ENCODE data around the gene ZSWIM4. TPM values are rescaled to one million over a fixed set of nuclear protein-coding genes. Genes with fewer than 3 reads are reported as not detected.
"Not testable (repeated sequence)": the region's sequence is repeated elsewhere in the genome, so short reads cannot be mapped to it uniquely, and the experiment has no call there.

Gene ZSWIM4
- total RNA-seq, 1 donor from 2014 or later, result 9.8 TPM

DNA sequence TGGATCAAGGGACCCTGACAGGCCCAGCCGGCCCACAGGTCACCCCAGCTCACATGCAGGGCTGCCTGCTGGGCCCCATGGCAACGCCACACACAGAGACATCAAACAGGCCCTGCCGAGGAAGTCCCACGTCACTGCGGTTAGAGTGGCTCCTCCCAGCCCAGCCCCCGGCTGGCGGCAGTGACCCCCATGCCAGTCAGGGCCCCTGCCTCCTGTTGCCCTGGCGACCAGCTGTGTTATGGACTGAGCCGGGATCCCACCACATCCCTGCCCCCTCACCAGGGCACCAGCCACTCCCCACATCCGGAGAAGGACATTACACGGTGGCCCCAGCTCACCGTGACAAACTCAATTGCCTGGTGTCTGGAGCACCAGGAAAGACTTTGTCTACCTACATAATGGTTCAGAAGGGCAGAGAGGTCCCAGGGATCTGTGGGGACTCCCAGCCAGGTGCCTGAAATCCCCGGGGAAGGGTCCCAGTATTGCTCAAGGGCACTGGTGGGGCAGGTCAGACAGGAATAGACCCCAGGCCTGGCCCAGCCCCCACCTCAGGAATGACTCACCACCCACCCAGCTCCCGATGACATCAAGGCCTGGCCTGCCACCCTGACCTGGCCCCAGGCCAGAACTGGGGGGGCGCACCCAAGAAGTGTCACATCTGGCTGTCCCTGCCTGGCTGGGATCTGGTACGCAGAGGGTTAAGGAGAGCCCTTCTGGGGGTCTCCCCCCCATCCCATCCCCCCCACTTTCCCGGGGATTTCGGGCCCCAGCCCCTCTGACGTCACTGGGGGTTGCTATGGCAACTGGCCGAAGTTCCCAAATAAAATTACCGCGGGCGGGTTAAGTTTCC, 51.5 kb downstream of the ZSWIM4 start:
- peak; percentile 96 for DNase-seq (ENCODE audit: low spot score)
- Mint-ChIP-seq H3K4me3 (ENCODE audit: low read depth) (peak overlapping the region; percentile 75), H3K36me3 (ENCODE audit: low read depth) (peaks cover 4% of the 10 kb centered on the region), H3K27ac (peak overlapping the region; percentile 99), H3K27me3 (ENCODE audit: low read depth) (no peaks in the 10 kb centered on the region), H3K9me3 (no peaks in the 10 kb centered on the region), H3K4me1 (ENCODE audit: low read depth) (peaks cover 44% of the 10 kb centered on the region)
- intact Hi-C loops (cut with micrococcal nuclease), result loop anchor here (1.0 to 2.0 kb wide), 3 partner anchors 7 to 16 kb away; no protein-coding TSS in a partner anchor

DNA sequence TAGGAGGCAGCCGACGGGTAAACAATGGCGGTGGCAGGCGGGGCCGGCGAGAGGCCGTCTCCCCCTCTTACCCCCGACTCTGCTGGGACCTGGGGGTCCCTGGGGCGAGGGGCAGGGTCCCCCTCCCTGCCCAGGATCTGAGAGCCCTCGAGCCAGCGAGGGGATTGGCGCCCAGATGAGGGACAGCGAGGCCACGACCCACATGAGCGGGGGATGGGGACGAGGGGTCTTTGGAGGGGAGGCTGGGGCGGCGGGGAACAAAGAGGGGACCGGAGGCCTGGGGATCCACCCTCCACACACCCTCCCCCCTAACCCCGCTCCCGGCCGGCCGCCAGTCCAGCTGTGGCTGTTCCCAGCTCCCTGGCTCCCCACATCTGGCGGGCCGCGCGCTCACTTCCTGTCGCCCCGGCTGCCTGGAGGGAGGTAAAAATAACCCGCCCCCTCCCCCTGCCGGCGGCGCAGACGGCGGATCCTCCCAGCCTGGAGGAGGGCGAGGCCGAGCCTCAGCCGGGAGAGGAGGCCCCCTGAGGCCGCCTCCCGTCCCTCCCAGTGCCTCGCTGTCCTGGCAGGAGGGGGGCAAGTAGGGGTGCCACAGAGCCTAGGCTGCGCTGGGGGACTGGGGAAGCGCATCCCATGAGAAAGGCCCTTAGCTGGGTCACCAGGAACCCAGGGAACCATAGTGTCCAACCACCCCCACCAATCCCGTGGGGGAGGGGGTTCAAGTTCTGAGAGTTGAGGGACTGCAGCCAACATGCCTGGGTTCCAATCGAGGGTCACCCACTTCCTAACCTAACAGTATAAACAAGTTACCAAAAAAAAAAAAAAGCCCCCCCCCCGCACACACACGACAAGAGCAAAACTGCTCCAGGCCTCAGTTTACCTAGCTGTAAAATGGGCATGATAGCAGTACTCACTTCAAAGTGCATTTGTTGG, 52.4 kb downstream of the ZSWIM4 start:
- intact Hi-C loops (cut with micrococcal nuclease), result loop anchor here (1.0 to 2.0 kb wide), 3 partner anchors 8 to 15 kb away; no protein-coding TSS in a partner anchor
- peak; percentile 75 for DNase-seq (ENCODE audit: low spot score)
- H3K4me1 Mint-ChIP-seq (ENCODE audit: low read depth), result peaks cover 44% of the 10 kb centered on the region
- H3K9me3 Mint-ChIP-seq, result no peaks in the 10 kb centered on the region
- H3K27ac Mint-ChIP-seq, result peak overlapping the region; percentile 99
- H3K27me3 Mint-ChIP-seq (ENCODE audit: low read depth), result no peaks in the 10 kb centered on the region
- no peaks in the 10 kb centered on the region for H3K36me3 Mint-ChIP-seq (ENCODE audit: low read depth)
- peak overlapping the region; percentile 75 for H3K4me3 Mint-ChIP-seq (ENCODE audit: low read depth)

- Mint-ChIP-seq H3K27me3 (ENCODE audit: low read depth) (no peaks in the 10 kb centered on the region), H3K9me3 (no peaks in the 10 kb centered on the region), H3K4me1 (ENCODE audit: low read depth) (peaks cover 44% of the 10 kb centered on the region), H3K4me3 (ENCODE audit: low read depth) (no peak overlapping the region), H3K27ac (peak overlapping the region; percentile 55), H3K36me3 (ENCODE audit: low read depth) (no peaks in the 10 kb centered on the region)
- intact Hi-C loops (cut with micrococcal nuclease), result no loop called here
- no peak for DNase-seq (ENCODE audit: low spot score)
These were observed 53.1 kb downstream of the ZSWIM4 start for GRCh38 chr19:13848340-13848677.

- DNase-seq (ENCODE audit: low spot score), result no peak
These were observed 53.8 kb downstream of the ZSWIM4 start for GRCh38 chr19:13848798-13849676.

DNA sequence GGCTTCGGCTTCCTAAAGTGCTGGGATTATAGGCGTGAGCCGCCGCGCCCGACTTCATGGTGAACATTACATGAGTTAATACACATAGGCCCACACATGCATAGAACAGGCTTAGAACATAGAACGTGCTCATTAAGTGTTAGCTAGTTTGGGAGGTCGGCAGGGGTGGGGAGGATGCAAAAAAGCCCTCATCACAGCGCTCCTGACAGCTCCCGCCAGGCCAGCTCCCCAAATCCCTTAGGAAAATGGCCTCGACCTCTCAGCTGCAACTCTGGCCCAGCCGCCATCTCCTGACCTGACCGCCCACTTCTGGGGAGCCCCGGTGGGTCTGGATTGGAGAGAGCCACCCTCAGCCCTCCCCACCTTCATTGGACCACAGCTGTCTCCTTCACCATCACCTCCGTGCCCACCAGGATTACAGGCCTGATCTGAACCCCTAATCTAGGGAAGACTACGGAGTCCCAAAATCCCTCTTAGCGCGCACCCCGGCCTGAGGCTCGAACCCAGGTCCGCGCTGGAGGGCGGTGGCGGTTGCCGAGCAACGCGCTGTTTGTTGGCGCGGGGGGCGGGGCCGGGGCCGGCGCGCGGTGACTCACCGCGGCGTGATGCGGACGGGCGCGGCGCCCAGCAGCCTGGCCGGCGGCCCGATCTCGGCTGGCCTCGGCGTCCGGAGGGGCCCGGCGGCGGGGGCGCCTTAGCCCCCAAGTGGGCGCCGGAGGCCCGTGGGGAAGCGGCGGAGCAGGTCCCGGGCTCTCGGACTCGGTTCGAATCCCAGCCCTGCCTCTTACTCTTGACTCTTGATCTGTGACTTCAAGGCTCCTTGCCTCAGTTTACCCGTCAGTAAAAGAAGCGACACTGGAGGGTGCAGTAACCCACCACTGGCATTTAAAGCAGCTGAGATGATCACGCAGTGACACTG, 55.0 kb downstream of the ZSWIM4 start:
- no peaks in the 10 kb centered on the region for H3K36me3 Mint-ChIP-seq (ENCODE audit: low read depth)
- no peaks in the 10 kb centered on the region for H3K27me3 Mint-ChIP-seq (ENCODE audit: low read depth)

More at GRCh38 chr19:13848798-13849676, 53.8 kb downstream of the ZSWIM4 start:
- intact Hi-C loops (cut with micrococcal nuclease), result no loop called here
- Mint-ChIP-seq H3K4me1 (ENCODE audit: low read depth) (peaks cover 42% of the 10 kb centered on the region), H3K4me3 (ENCODE audit: low read depth) (no peak overlapping the region), H3K27me3 (ENCODE audit: low read depth) (no peaks in the 10 kb centered on the region), H3K27ac (peak overlapping the region; percentile 47), H3K36me3 (ENCODE audit: low read depth) (no peaks in the 10 kb centered on the region), H3K9me3 (no peaks in the 10 kb centered on the region)

DNA sequence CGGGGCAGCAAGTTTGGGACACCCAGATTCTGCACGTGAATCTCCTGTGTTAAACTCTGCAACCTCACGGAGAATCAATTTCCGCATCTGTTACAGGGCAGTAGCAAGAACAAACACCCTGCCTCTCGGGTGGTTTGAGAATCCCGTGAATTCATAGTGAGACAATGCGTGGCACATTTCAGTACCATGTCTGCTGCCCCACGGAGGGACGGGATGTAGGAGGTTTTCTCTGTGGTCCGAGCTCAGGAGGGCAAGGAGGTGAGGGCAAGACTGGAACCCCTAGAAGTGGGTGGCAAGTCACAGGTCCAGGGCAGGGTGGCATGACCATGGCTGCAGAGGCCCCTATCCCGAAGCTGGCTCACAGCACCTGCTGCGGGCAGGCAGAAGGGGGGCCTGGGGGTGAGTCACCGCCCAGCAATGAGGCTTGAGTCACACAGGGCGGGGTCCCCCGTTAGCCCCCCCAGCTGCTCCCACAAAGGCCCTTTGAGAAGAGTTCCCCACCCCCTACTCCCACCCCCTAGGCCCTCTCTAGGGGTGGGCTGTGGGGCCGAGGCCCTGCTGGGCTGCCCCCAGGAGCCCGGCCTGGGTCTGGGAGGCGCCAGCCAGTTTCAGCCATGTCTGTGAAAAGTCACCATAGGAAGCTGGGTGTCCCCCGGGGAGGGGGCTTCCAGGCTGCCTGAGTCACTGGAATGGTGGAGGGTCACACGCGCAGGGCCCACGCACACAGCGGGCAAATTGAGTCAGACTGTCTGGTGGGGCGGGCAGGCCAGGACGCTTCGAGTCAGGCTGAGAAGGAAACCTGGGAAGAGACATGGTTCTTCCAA, 55.9 kb downstream of the ZSWIM4 start:
- DNase-seq (ENCODE audit: low spot score), result no peak
- Mint-ChIP-seq H3K27ac (peak overlapping the region; percentile 83), H3K9me3 (no peaks in the 10 kb centered on the region), H3K36me3 (ENCODE audit: low read depth) (no peaks in the 10 kb centered on the region), H3K4me1 (ENCODE audit: low read depth) (peaks cover 27% of the 10 kb centered on the region), H3K27me3 (ENCODE audit: low read depth) (no peaks in the 10 kb centered on the region), H3K4me3 (ENCODE audit: low read depth) (peak overlapping the region; percentile 66)
- intact Hi-C loops (cut with micrococcal nuclease), result loop anchor here (1.0 kb wide), 1 partner anchor 10 kb away; no protein-coding TSS in a partner anchor

More for the DNA sequence above, 55.0 kb downstream of the ZSWIM4 start:
- Mint-ChIP-seq H3K4me1 (ENCODE audit: low read depth) (peaks cover 32% of the 10 kb centered on the region), H3K4me3 (ENCODE audit: low read depth) (peak overlapping the region; percentile 66), H3K9me3 (no peaks in the 10 kb centered on the region), H3K27ac (peak overlapping the region; percentile 83)
- DNase-seq (ENCODE audit: low spot score), result peak; percentile 64
- intact Hi-C loops (cut with micrococcal nuclease), result loop anchor here (1.0 kb wide), 1 partner anchor 11 kb away; no protein-coding TSS in a partner anchor

- H3K27ac Mint-ChIP-seq; intact Hi-C loops (cut with micrococcal nuclease); H3K9me3 Mint-ChIP-seq; H3K4me3 Mint-ChIP-seq (ENCODE audit: low read depth); H3K27me3 Mint-ChIP-seq (ENCODE audit: low read depth); H3K36me3 Mint-ChIP-seq (ENCODE audit: low read depth); DNase-seq (ENCODE audit: low spot score): not testable (repeated sequence)
- peaks cover 21% of the 10 kb centered on the region for H3K4me1 Mint-ChIP-seq (ENCODE audit: low read depth)
These were observed 56.5 kb downstream of the ZSWIM4 start for GRCh38 chr19:13851734-13852114.

DNA sequence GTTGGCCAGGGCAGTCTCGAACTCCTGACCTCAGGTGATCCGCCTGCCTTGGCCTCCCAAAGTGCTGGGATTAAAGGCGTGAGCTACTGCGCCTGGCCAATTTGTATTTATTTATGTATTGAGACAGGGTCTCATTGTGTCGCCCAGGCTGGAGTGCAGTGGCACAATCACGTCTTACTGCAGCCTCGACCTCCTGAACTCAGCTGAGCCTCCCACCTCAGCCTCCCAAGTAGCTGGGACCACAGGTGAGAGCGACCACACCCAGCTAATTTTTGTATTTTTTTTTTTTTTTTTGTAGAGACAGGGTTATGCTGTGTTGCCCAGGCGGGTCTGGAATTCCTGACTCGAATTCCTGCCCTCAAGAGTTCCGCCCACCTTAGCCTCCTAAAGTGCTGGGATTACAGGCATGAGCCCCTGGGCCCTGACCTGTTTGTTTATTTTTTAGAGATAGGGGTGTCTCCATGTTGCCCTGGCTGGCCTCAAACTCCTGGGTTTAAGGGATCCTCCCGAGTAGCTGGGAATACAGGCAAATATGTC, 57.0 kb downstream of the ZSWIM4 start:
- H3K4me1 Mint-ChIP-seq (ENCODE audit: low read depth), result peaks cover 19% of the 10 kb centered on the region
- H3K9me3 Mint-ChIP-seq; H3K27me3 Mint-ChIP-seq (ENCODE audit: low read depth); DNase-seq (ENCODE audit: low spot score); H3K36me3 Mint-ChIP-seq (ENCODE audit: low read depth); intact Hi-C loops (cut with micrococcal nuclease); H3K27ac Mint-ChIP-seq; H3K4me3 Mint-ChIP-seq (ENCODE audit: low read depth): not testable (repeated sequence)

- Mint-ChIP-seq H3K9me3 (no peaks in the 10 kb centered on the region), H3K27me3 (ENCODE audit: low read depth) (no peaks in the 10 kb centered on the region), H3K27ac (no peak overlapping the region), H3K4me1 (ENCODE audit: low read depth) (peaks cover 14% of the 10 kb centered on the region), H3K36me3 (ENCODE audit: low read depth) (no peaks in the 10 kb centered on the region), H3K4me3 (ENCODE audit: low read depth) (no peak overlapping the region)
- no peak for DNase-seq (ENCODE audit: low spot score)
- intact Hi-C loops (cut with micrococcal nuclease), result no loop called here
These were observed 61.3 kb downstream of the ZSWIM4 start for GRCh38 chr19:13856497-13856896.

GRCh38 chr19:13859361-13859880, 64.2 kb downstream of the ZSWIM4 start:
- no peak for DNase-seq (ENCODE audit: low spot score)
- peaks cover 22% of the 10 kb centered on the region for H3K4me1 Mint-ChIP-seq (ENCODE audit: low read depth)
- H3K36me3 Mint-ChIP-seq (ENCODE audit: low read depth), result no peaks in the 10 kb centered on the region
- H3K4me3 Mint-ChIP-seq (ENCODE audit: low read depth), result no peak overlapping the region
- no peak overlapping the region for H3K27ac Mint-ChIP-seq
- H3K9me3 Mint-ChIP-seq, result no peaks in the 10 kb centered on the region
- intact Hi-C loops (cut with micrococcal nuclease), result no loop called here
- peaks cover 7% of the 10 kb centered on the region for H3K27me3 Mint-ChIP-seq (ENCODE audit: low read depth)

All from activated T-helper 2 cell treated with anti-CD3 and anti-CD28 coated beads, Interferon-gamma antibody, Interleukin-2, Interleukin-4, amounts not matched to agents 10 μg/mL and 5 μg/mL and 100 μg/mL, durations not matched to agents 14 hours and 24 hours and 36 hours (primary cell).